Neural crest cell (in vitro differentiated cells): Measurements from ENCODE around the gene YLPM1. TPM values are rescaled to one million over a fixed set of nuclear protein-coding genes. Genes with fewer than 3 reads are reported as not detected.

ENCODE experiments used
- DNase-seq: peaks from one replicate; pipeline ENCODE4 v3.0.0; 2021; ENCODE audit warnings: low read depth, mixed read lengths, low spot score
- H3K27ac Mint-ChIP-seq: one replicate; pipeline ENCODE4 v1.8.0; 2021; ENCODE audit warnings: mild to moderate bottlenecking, mixed read lengths; ENCODE audit not compliant: unreplicated experiment
- H3K27me3 Mint-ChIP-seq: 2 replicates; pipeline ENCODE4 v1.8.0; 2021; ENCODE audit warnings: low read depth, mild to moderate bottlenecking, mixed read lengths
- H3K36me3 Mint-ChIP-seq: 2 replicates; pipeline ENCODE4 v1.8.0; 2021; ENCODE audit warnings: low read depth, mild to moderate bottlenecking, mixed read lengths
- H3K4me1 Mint-ChIP-seq: 2 replicates; pipeline ENCODE4 v1.8.0; 2021; ENCODE audit warnings: mixed read lengths
- H3K4me3 Mint-ChIP-seq: one replicate; pipeline ENCODE4 v1.8.0; 2021; ENCODE audit warnings: mild to moderate bottlenecking, mixed read lengths
- H3K9me3 Mint-ChIP-seq: 2 replicates; pipeline ENCODE4 v1.8.0; 2021; ENCODE audit warnings: mixed read lengths
- total RNA-seq: library from RNA; stranded (reverse); gene quantifications from 2 replicates; pipeline ENCODE4 v1.2.1, GENCODE V29; 2021
- TF ChIP-seq, protein P1 (sequence below): fragments of 200-600 bp; sonication (generic); conservative IDR thresholded peaks from 2 replicates; pipeline ENCODE4 v1.5.0; 2021; ENCODE audit warnings: antibody characterized with exemption, mild to moderate bottlenecking

The YLPM1 gene
- total RNA-seq, 1 donor from 2014 or later: 115 TPM

DNA sequence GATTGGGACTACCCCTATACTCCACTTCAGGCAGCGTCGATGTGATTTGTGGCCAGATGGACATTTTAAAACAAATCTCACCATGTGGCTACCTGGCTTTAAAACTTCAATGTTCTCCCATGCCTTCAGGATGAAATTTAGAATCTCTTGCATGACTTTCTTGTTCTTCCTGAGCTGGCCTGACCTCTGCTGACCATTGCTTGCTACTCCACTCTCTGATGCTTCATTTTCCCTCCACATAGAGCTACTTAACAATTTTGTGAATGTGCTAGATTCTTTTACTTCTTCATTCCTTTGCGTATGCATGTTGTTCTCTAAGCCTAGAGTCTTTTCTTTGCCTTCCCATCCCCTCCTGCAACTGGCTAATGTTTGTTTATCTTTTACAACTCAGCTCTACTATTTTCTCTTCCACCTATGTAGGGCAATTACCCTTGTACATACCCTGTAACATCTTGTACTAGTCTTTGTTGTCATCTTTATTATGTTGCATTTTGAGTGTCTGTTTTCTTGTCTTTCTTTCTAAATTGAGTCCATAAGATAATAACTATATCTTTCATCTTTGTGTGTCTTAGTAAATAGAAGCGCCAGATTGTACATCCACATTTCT, 41.2 kb downstream of the YLPM1 start:
- Mint-ChIP-seq H3K4me3 (no peak overlapping the region), H3K36me3 (peaks cover 18% of the 10 kb centered on the region), H3K27me3 (no peaks in the 10 kb centered on the region), H3K4me1 (no peaks in the 10 kb centered on the region), H3K27ac (no peak overlapping the region), H3K9me3 (no peaks in the 10 kb centered on the region)
- no peak for DNase-seq
- TF ChIP-seq, protein P1, sequence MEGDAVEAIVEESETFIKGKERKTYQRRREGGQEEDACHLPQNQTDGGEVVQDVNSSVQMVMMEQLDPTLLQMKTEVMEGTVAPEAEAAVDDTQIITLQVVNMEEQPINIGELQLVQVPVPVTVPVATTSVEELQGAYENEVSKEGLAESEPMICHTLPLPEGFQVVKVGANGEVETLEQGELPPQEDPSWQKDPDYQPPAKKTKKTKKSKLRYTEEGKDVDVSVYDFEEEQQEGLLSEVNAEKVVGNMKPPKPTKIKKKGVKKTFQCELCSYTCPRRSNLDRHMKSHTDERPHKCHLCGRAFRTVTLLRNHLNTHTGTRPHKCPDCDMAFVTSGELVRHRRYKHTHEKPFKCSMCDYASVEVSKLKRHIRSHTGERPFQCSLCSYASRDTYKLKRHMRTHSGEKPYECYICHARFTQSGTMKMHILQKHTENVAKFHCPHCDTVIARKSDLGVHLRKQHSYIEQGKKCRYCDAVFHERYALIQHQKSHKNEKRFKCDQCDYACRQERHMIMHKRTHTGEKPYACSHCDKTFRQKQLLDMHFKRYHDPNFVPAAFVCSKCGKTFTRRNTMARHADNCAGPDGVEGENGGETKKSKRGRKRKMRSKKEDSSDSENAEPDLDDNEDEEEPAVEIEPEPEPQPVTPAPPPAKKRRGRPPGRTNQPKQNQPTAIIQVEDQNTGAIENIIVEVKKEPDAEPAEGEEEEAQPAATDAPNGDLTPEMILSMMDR: peak; percentile 48

DNA sequence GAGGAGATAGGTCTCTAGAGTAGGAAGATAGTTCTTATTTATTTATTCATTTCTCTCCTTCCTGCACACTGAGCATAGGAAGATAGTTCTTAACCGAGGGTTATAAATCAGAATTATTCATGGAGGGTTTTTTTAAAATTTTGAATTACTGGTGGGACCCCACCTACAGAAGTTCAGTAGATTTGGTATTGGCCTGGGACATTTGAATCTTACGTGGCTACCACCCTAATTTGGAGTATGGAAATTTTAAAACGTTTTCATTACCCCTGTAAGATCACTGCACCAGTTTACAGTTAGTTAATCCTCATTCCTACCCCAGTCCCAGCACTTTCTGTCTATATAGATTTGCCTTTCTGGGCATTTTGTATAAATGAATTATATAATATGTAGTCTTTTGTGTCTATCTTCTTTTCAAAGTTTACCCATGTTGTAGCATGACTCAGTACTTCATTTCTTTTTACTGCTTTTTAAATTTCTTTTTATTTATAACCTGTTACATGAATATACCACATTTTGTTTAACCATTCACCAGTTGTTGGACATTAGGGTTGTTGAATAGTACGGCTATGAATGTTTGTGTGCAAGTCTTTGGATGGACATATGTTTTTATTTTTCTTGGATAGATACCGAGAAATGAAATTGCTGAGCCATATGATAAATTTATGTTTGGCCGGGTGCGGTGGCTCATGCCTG, 44.9 kb downstream of the YLPM1 start:
- no peaks in the 10 kb centered on the region for H3K9me3 Mint-ChIP-seq
- H3K27ac Mint-ChIP-seq: no peak overlapping the region
- TF ChIP-seq, protein P1: no peak
- peaks cover 22% of the 10 kb centered on the region for H3K36me3 Mint-ChIP-seq
- no peaks in the 10 kb centered on the region for H3K27me3 Mint-ChIP-seq
- no peaks in the 10 kb centered on the region for H3K4me1 Mint-ChIP-seq
- DNase-seq: no peak
- H3K4me3 Mint-ChIP-seq: no peak overlapping the region

DNA sequence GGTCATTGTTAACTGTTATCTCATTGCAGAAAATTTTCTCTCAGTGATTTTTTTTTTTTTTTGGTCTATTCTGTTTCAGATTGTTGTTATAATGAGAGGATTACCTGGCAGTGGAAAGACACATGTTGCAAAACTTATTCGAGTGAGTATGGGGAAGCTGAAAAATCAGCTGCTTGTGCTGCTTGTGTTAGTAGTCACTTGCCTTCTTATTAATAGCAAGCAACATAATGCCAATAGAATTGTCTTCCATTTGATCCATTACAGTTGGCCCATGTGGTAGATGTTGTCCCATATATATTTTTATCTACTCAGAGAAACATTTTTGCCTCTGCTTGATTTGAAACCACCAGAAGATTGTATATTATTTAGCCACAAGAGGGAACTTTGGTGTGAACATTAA, 53.0 kb downstream of the YLPM1 start:
- H3K36me3 Mint-ChIP-seq: peaks cover 30% of the 10 kb centered on the region
- no peaks in the 10 kb centered on the region for H3K27me3 Mint-ChIP-seq
- DNase-seq: no peak
- no peaks in the 10 kb centered on the region for H3K4me1 Mint-ChIP-seq
- no peak overlapping the region for H3K4me3 Mint-ChIP-seq
- no peak overlapping the region for H3K27ac Mint-ChIP-seq
- no peaks in the 10 kb centered on the region for H3K9me3 Mint-ChIP-seq
- TF ChIP-seq, protein P1: no peak

DNA sequence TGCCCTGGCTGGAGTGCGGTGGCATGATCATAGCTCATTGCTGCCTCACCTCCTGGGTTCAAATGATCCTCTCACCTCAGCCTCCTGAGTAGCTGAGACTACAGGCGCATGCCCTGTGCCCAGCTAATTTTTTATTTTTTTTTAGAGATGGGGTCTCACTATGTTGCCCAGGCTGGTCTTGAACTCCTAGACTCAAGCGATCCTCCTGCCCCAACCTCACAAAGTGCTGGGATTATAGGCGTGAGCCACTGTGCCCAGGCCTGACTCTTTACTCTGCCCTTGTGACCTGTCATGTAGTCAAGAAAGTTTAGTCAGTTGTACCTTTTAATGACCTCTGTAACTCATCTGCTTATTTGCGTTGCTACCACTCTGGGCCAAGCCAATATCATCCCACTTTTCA, 57.2 kb downstream of the YLPM1 start:
- no peak overlapping the region for H3K27ac Mint-ChIP-seq
- H3K27me3 Mint-ChIP-seq: no peaks in the 10 kb centered on the region
- no peaks in the 10 kb centered on the region for H3K4me1 Mint-ChIP-seq
- TF ChIP-seq, protein P1: no peak
- no peak for DNase-seq
- H3K9me3 Mint-ChIP-seq: no peaks in the 10 kb centered on the region
- no peak overlapping the region for H3K4me3 Mint-ChIP-seq
- H3K36me3 Mint-ChIP-seq: peaks cover 19% of the 10 kb centered on the region

DNA sequence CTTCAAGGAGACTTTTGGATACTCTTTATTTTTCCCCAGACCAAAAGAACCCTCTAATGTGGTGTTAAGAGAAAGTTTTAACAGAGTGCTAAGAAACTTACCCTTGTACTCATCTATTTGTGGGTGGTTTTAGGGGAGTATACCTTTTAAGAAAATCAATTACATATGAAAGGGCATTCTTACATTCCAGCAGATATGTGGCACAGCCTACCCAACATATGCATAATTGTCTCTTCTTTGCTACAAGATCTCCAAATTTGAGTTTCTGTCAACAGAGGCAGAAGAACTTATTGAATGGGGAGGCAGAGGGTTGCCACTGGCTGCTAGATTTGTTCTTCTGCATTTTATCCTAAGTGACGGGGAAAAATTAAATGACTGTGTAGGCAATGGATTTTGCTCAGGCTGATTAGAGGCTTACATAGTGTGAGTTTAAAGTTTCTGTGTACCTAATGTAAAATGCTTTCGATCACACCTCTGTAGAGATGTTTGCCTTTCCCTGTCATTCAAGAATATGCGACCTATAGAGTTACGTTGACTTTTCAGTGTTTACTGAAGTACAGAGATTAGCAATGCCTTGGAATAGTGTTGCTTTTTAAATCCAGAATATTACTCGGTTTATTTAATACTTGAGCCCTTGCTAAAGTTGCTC, 58.3 kb downstream of the YLPM1 start:
- TF ChIP-seq, protein P1: no peak
- Mint-ChIP-seq H3K27ac (no peak overlapping the region), H3K27me3 (no peaks in the 10 kb centered on the region), H3K4me1 (no peaks in the 10 kb centered on the region), H3K9me3 (no peaks in the 10 kb centered on the region), H3K36me3 (peaks cover 17% of the 10 kb centered on the region), H3K4me3 (no peak overlapping the region)
- DNase-seq: no peak
